CD14-positive monocyte (primary cell): ENCODE data around the gene COL25A1. TPM values are rescaled to one million over a fixed set of nuclear protein-coding genes. Genes with fewer than 3 reads are reported as not detected.
A peak's percentile ranks its signal among the peaks of the same experiment; 100 is the strongest.

ENCODE experiments used
- DNase-seq, 3 donors: peaks; one replicate each; pipeline ENCODE4 v3.0.0-alpha.2; 2011 to 2022
- H2AFZ ChIP-seq: 2 replicates; pipeline ENCODE4 v1.6.0; 2012; ENCODE audit warnings: mild to moderate bottlenecking, low read depth, low read length, inconsistent platforms; ENCODE audit not compliant: insufficient read depth, poor library complexity, severe bottlenecking
- H3K27ac ChIP-seq, 2 donors: 1 replicate in 1 of 2; 2 replicates in 1 of 2; pipeline ENCODE4 v1.5.1; 2012 to 2013; ENCODE audit warnings: low read length in 2 of 2, control low read depth in 1 of 2, inconsistent platforms in 1 of 2, low read depth in 1 of 2, mild to moderate bottlenecking in 1 of 2
- H3K27me3 ChIP-seq, 2 donors: one replicate each; pipeline versions ENCODE4 v1.6.0 to v1.6.1; 2011 to 2013; ENCODE audit warnings: low read length in 2 of 2; ENCODE audit not compliant: control insufficient read depth in 2 of 2, insufficient read depth in 2 of 2
- H3K36me3 ChIP-seq, 2 donors: replicated peaks in 1 of 2; 1 replicate in 1 of 2; 2 replicates in 1 of 2; pipeline versions ENCODE4 v1.5.1 to v1.6.1; 2012 to 2013; ENCODE audit warnings: low read length in 2 of 2, control low read depth in 1 of 2, inconsistent platforms in 1 of 2, mild to moderate bottlenecking in 1 of 2; ENCODE audit not compliant: insufficient read depth in 2 of 2, control insufficient read depth in 1 of 2
- H3K4me1 ChIP-seq, 2 donors: 1 replicate in 1 of 2; 2 replicates in 1 of 2; pipeline versions ENCODE4 v1.5.1 to v1.6.1; 2012 to 2013; ENCODE audit warnings: low read length in 2 of 2, control low read depth in 1 of 2, inconsistent platforms in 1 of 2, mild to moderate bottlenecking in 1 of 2, moderate library complexity in 1 of 2; ENCODE audit not compliant: insufficient read depth in 2 of 2, control insufficient read depth in 1 of 2
- H3K4me2 ChIP-seq: replicated peaks from 2 replicates; pipeline ENCODE3; 2012; ENCODE audit warnings: low read length, moderate library complexity, mild to moderate bottlenecking; ENCODE audit not compliant: poor library complexity, severe bottlenecking; ENCODE audit errors: extremely low read depth
- H3K4me3 ChIP-seq, 3 experiments: fragments of 200-600 bp in 1 of 3; sonication (generic) in 1 of 3; replicated peaks in 1 of 3; 1 replicate in 2 of 3; 2 replicates in 1 of 3; pipeline ENCODE4 v1.5.1; 2011 to 2013; ENCODE audit warnings: low read length in 3 of 3, mild to moderate bottlenecking in 3 of 3, control low read depth in 2 of 3, low read depth in 2 of 3, inconsistent platforms in 1 of 3, moderate library complexity in 1 of 3
- H3K79me2 ChIP-seq: 2 replicates; pipeline ENCODE4 v1.6.0; 2012; ENCODE audit warnings: mild to moderate bottlenecking, control low read depth, inconsistent platforms, low read length, moderate library complexity; ENCODE audit not compliant: insufficient read depth
- H3K9ac ChIP-seq: 2 replicates; pipeline ENCODE4 v1.6.0; 2017; ENCODE audit warnings: low read length, mild to moderate bottlenecking; ENCODE audit not compliant: insufficient read depth, poor library complexity, severe bottlenecking
- H3K9me3 ChIP-seq, 2 donors: replicated peaks in 1 of 2; 1 replicate in 1 of 2; 2 replicates in 1 of 2; pipeline versions ENCODE4 v1.5.1 to v1.6.1; 2012 to 2013; ENCODE audit warnings: low read length in 2 of 2, control low read depth in 1 of 2; ENCODE audit not compliant: control insufficient read depth in 1 of 2, insufficient read depth in 1 of 2
- H4K20me1 ChIP-seq: 2 replicates; pipeline ENCODE4 v1.6.0; 2012; ENCODE audit warnings: mild to moderate bottlenecking, low read length, control low read depth, moderate library complexity; ENCODE audit not compliant: insufficient read depth
- H3K27ac Mint-ChIP-seq, 7 donors: one replicate each; pipeline ENCODE4 v1.8.0; 2020; ENCODE audit warnings: mild to moderate bottlenecking in 7 of 7, mixed read lengths in 7 of 7, moderate library complexity in 6 of 7, inconsistent platforms in 2 of 7
- H3K27me3 Mint-ChIP-seq, 3 donors: one replicate each; pipeline ENCODE4 v1.8.0; 2021 to 2022; ENCODE audit warnings: low read depth in 3 of 3, mild to moderate bottlenecking in 3 of 3, mixed read lengths in 3 of 3, moderate library complexity in 3 of 3, inconsistent platforms in 1 of 3
- H3K36me3 Mint-ChIP-seq, 2 donors: one replicate each; pipeline ENCODE4 v1.8.0; 2020; ENCODE audit warnings: mixed read lengths in 2 of 2, inconsistent platforms in 1 of 2, mild to moderate bottlenecking in 1 of 2
- H3K4me1 Mint-ChIP-seq: one replicate; pipeline ENCODE4 v1.8.0; 2020; ENCODE audit warnings: mild to moderate bottlenecking, mixed read lengths
- H3K4me3 Mint-ChIP-seq, 2 donors: one replicate each; pipeline ENCODE4 v1.8.0; 2020; ENCODE audit warnings: mild to moderate bottlenecking in 2 of 2, mixed read lengths in 2 of 2, moderate library complexity in 1 of 2
- H3K9me3 Mint-ChIP-seq, 7 donors: one replicate each; pipeline ENCODE4 v1.8.0; 2020 to 2022; ENCODE audit warnings: mixed read lengths in 7 of 7, mild to moderate bottlenecking in 6 of 7, moderate library complexity in 6 of 7, inconsistent platforms in 2 of 7
- CTCF ChIP-seq: fragments of 200-600 bp; IDR thresholded peaks from one replicate; pipeline ENCODE4 v1.8.0; 2022; ENCODE audit warnings: antibody characterized with exemption, mild to moderate bottlenecking
- WGBS: methylation state at CpG from one replicate; pipeline ENCODE4 v1.1.5; 2013; ENCODE audit warnings: missing lambda C conversion rate; ENCODE audit not compliant: insufficient coverage; 5-methylcytosine and 5-hydroxymethylcytosine counted together
- intact Hi-C, 2 donors: fragments of 100-400 bp; cut with micrococcal nuclease; formaldehyde crosslinking; loops; one replicate each; pipeline versions ENCODE4 v1.15.0 to v1.15.1; 2023
- polyA plus RNA-seq, 3 donors: library from polyadenylated mRNA; depleted of rRNA in 1 of 3; unstranded in 2 of 3; stranded (reverse) in 1 of 3; fragments of 300-500 nt in 2 of 3; fragments of >200 nt in 1 of 3; fragmentation: Illumina TruSeq in 2 of 3; gene quantifications; 1 replicate in 2 of 3; 2 replicates in 1 of 3; pipeline ENCODE4 v1.2.3, GENCODE V29; 2012 to 2021

COL25A1 gene
- polyA plus RNA-seq, 3 donors, result not detected

DNA sequence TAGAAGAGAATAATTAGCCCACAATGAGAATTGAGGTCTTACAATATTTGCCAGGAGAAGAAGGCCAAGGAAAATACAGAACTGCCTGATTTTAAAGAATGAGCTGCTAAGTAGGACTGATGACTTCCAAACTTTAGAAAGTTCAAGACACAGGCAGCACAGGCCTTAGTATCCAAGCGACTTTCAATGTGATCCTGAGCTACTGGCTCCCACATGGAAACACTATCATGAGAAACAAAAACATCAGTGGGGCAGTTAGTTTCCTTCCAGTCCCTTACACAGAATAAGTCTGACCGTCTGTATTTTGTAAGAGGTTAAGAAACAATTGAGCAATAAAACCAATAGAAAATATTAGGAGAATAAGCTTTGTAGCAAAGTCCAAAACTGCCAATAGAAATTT lies 251.4 kb downstream of the COL25A1 start:
- no peak for DNase-seq
- Mint-ChIP-seq H3K27ac (no peak overlapping the region), H3K36me3 (no peaks in the 10 kb centered on the region), H3K27me3 (peaks cover 0 to 3% (median 0%) of the 10 kb centered on the region in 3 donors), H3K9me3 (no peaks in the 10 kb centered on the region), H3K4me3 (no peak overlapping the region), H3K4me1 (peaks cover 32% of the 10 kb centered on the region)
- no peak overlapping the region for H3K4me3 ChIP-seq
- no peak for TF ChIP-seq CTCF
- H3K27me3 ChIP-seq, result no peaks in the 10 kb centered on the region
- no peaks in the 10 kb centered on the region for H3K36me3 ChIP-seq
- no peaks in the 10 kb centered on the region for H4K20me1 ChIP-seq
- no peak overlapping the region for H3K9ac ChIP-seq
- H2AFZ ChIP-seq, result peak overlapping the region; percentile 15
- H3K27ac ChIP-seq, result no peak overlapping the region
- peaks cover 18 to 34% of the 10 kb centered on the region in 2 donors for H3K4me1 ChIP-seq
- H3K9me3 ChIP-seq, result no peaks in the 10 kb centered on the region
- no peak overlapping the region for H3K4me2 ChIP-seq
- no CpG with 5 or more reads among the region's 2 CpGs for WGBS
- intact Hi-C loops, result no loop called here
- no peaks in the 10 kb centered on the region for H3K79me2 ChIP-seq

DNA sequence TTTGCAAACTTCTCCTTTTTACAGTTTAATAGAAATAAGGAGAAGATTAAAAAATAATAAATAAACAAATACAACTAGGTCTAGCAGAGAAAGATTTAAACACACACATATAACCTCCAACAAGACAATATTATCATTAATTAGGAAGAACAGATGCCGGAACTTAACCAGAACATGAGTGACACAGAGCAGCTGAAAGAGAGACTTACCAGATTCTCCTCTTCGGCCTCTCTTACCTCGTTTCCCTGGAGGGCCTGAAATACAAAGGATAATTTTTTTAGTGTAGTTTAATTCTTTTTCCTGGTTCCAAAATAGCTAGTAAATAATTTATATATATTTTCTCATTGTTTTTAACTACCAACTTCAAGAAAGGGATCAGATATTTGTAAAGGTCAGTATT lies 252.5 kb downstream of the COL25A1 start:
- H3K4me2 ChIP-seq, result no peak overlapping the region
- intact Hi-C loops, result no loop called here
- no peak for DNase-seq
- H3K4me1 Mint-ChIP-seq, result peaks cover 32% of the 10 kb centered on the region
- H3K27me3 ChIP-seq, result no peaks in the 10 kb centered on the region
- H3K79me2 ChIP-seq, result no peaks in the 10 kb centered on the region
- TF ChIP-seq CTCF, result no peak
- no peak overlapping the region for H2AFZ ChIP-seq
- no peak overlapping the region for H3K4me3 ChIP-seq
- H3K27ac Mint-ChIP-seq, result no peak overlapping the region
- H3K27ac ChIP-seq, result no peak overlapping the region
- no peaks in the 10 kb centered on the region for H3K9me3 ChIP-seq
- no peaks in the 10 kb centered on the region for H3K9me3 Mint-ChIP-seq
- H3K4me1 ChIP-seq, result peaks cover 18 to 36% of the 10 kb centered on the region in 2 donors
- H3K36me3 Mint-ChIP-seq, result no peaks in the 10 kb centered on the region
- H3K27me3 Mint-ChIP-seq, result peaks cover 0 to 3% (median 0%) of the 10 kb centered on the region in 3 donors
- no peaks in the 10 kb centered on the region for H3K36me3 ChIP-seq
- H3K9ac ChIP-seq, result no peak overlapping the region
- WGBS, result 100% methylated on average over 1 of the region's 3 CpGs
- H4K20me1 ChIP-seq, result no peaks in the 10 kb centered on the region
- no peak overlapping the region for H3K4me3 Mint-ChIP-seq
